Astrocyte (in vitro differentiated cells and primary cell): ENCODE data around the gene ULBP3.

Experiments
- CTCF ChIP-seq: IDR thresholded peaks from 2 replicates; pipeline ENCODE4 v1.5.1; 2011; ENCODE audit warnings: low read depth, mild to moderate bottlenecking, inconsistent platforms, low read length, moderate library complexity; ENCODE audit not compliant: insufficient read depth
- EZH2 ChIP-seq: IDR thresholded peaks from 2 replicates; pipeline ENCODE4 v1.6.1; 2012; ENCODE audit warnings: mild to moderate bottlenecking, low read length, inconsistent platforms; ENCODE audit not compliant: insufficient read depth

GRCh38 chr6:150093397-150093796 is 24.5 kb upstream of the ULBP3 start:
- TF ChIP-seq CTCF (no peak), EZH2 (no peak)
